ENCODE data around the gene ARHGEF11. TPM values are rescaled to one million over a fixed set of nuclear protein-coding genes. Genes with fewer than 3 reads are reported as not detected.

Gene ARHGEF11
- total and polyA plus RNA-seq, 9 of the 15 experiments (the other 6 are each of a cell fraction or from before 2014, with no cell fraction given) = 0.14 to 15.5 (median 9.0) TPM

DNA sequence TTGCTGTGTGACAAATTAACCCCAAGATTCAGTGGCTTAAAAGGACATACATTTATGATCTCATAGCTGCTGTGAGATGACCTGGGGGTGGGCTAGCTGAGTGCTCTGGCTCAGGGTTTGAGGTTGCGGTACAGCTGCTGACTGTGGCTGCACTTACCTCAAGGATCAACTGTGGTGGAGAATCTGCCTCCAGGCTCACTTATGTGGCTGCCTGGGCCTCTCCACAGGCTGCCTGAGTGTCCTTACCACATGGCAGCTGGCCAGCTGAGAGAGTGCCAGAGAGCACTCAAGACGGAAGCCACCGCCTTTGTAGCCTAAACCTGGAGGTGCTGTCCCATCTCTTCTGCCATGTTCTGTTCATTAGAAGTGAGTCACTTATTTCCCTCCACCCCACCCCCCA lies 119.4 kb downstream of the ARHGEF11 start (continued):
- TF ChIP-seq, protein P1, sequence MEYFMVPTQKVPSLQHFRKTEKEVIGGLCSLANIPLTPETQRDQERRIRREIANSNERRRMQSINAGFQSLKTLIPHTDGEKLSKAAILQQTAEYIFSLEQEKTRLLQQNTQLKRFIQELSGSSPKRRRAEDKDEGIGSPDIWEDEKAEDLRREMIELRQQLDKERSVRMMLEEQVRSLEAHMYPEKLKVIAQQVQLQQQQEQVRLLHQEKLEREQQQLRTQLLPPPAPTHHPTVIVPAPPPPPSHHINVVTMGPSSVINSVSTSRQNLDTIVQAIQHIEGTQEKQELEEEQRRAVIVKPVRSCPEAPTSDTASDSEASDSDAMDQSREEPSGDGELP (CRISPR knock-in tag; IDR thresholded peaks at IDR 0.05; ENCODE audit: borderline replicate concordance) = peak; percentile 76
- TF ChIP-seq NFIX (CRISPR knock-in tag; IDR thresholded peaks at IDR 0.05; ENCODE audit: low read depth) = no peak

DNA sequence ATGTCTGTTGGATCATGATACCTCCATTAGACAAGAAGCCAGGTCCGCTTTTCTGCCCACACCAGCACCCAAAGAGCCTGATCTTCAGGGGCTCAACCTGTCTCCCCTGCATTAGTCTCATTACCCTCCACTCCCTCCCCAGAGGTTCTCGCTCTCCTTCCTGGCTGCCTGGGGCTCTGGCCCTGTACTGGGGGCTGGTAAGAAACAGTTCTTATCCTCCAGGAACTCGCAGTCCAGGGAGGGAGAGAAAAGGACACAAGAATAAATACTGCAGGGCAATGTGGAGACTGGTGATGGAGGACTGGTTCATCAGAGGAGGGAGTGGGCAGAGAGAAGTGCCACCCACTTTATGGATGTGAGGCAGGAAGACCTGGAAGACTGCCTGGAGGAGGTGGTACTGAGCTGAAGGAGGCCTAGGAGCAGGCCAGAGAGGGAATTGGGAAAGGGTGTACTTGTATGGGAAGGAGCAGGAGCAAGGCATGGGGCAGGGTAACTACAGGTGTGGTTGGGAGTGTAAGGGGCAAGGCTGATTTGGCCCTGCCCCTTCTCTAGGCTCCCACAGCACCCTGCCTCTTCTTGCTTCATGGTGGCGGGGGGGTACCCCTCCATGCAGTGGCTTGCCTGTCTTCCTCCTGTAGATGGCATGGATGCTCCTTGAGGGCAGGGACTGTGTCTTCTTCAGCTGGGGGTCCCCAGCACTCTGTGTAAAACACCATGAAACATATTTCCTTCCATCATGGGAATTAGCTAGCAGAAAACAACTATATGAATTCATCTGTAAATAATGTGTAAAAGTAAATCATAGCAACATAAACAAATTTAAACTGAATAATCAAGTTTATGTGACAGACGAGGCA lies 120.2 kb downstream of the ARHGEF11 start:
- ATAC-seq = no peak
- peaks cover 8 to 17% of the 10 kb centered on the region in 2 experiments; a peak in 3 of 5 replicates for H3K27me3 ChIP-seq (ENCODE audit: control insufficient read depth in 2 of 2, insufficient read depth in 2 of 2, low read length in 2 of 2)
- H3K4me3 ChIP-seq = no peak overlapping the region
- no TSS peak for BruUV-seq (replicated peaks)
- no peak for FAIRE-seq
- no peaks in the 10 kb centered on the region for H3K9me3 ChIP-seq (replicated peaks; ENCODE audit: control insufficient read depth, insufficient read depth, low read depth, low read length)
- peak overlapping the region; percentile 20 for H2AFZ ChIP-seq (ENCODE audit: low read depth, low read length)
- in situ Hi-C loops (cut with MboI) = loop anchor here (5.0 kb wide), 1 partner anchor 33 kb away; the partner anchor contains the start of gene PEAR1
- peak overlapping the region; percentile 1; the same call in 1 of the 3 replicates for H3K27ac ChIP-seq (ENCODE audit: extremely low read depth, low read depth, low read length)
- peak overlapping the region in 1 of 2 experiments; percentile 67; a peak in 1 of 4 replicates for H3K9ac ChIP-seq (ENCODE audit: insufficient read depth in 1 of 2, low read depth in 2 of 2, low read length in 2 of 2)
- H3K4me1 ChIP-seq (replicated peaks in 1 of 2; ENCODE audit: control insufficient read depth in 2 of 2, insufficient read depth in 2 of 2, low read length in 2 of 2) = peaks cover 24 to 39% of the 10 kb centered on the region in 2 experiments
- 66% methylated on average over 4 of the region's 5 CpGs for WGBS (ENCODE audit: insufficient coverage, low coverage, missing lambda C conversion rate)
- H3K36me3 ChIP-seq (ENCODE audit: control insufficient read depth, insufficient read depth, low read length) = no peaks in the 10 kb centered on the region
- ChIA-PET CTCF (ENCODE audit: low intra/inter-chr PET ratio) (interaction anchor here (0.6 kb wide), 1 partner anchor 310 kb away, joined by 3 read pairs; no protein-coding TSS in a partner anchor), POLR2A (interaction anchor here (0.7 to 1.6 kb wide), 2 partner anchors 69 to 267 kb away, joined by 3 to 4 read pairs; no protein-coding TSS in a partner anchor)
- intact Hi-C loops (cut with micrococcal nuclease) = loop anchor here (5.0 kb wide), 2 partner anchors 47 to 232 kb away; no protein-coding TSS in a partner anchor
- H4K20me1 ChIP-seq (replicated peaks; ENCODE audit: control insufficient read depth, insufficient read depth, low read length) = no peaks in the 10 kb centered on the region
- no peaks in the 10 kb centered on the region for H3K9me1 ChIP-seq (ENCODE audit: control insufficient read depth, insufficient read depth, low read length)
- H3K4me2 ChIP-seq (ENCODE audit: insufficient read depth, low read length) = no peak overlapping the region
- H3K79me2 ChIP-seq (ENCODE audit: control insufficient read depth, insufficient read depth, low read length) = no peaks in the 10 kb centered on the region
- DNase-seq (ENCODE audit: extremely low read depth in 1 of 4, low spot score in 3 of 4) = no peak
- TF ChIP-seq TBP (optimal IDR thresholded peaks at IDR 0.05; ENCODE audit: low read depth, low read length) = no peak
- TF ChIP-seq NR2F6 (CRISPR knock-in tag; IDR thresholded peaks at IDR 0.05) = no peak
- no peak for TF ChIP-seq ETV6 (IDR thresholded peaks at IDR 0.05; ENCODE audit: borderline replicate concordance in 1 of 2, low read depth in 2 of 2, low read length in 1 of 2)
- TF ChIP-seq ETV6 (CRISPR knock-in tag; IDR thresholded peaks at IDR 0.05; ENCODE audit: borderline replicate concordance) = no peak
- TF ChIP-seq BCOR (IDR thresholded peaks at IDR 0.05) = peak; percentile 96
- no peak for TF ChIP-seq ZNF764 (CRISPR knock-in tag; IDR thresholded peaks at IDR 0.05; ENCODE audit: low read depth)
- TF ChIP-seq, protein P2, sequence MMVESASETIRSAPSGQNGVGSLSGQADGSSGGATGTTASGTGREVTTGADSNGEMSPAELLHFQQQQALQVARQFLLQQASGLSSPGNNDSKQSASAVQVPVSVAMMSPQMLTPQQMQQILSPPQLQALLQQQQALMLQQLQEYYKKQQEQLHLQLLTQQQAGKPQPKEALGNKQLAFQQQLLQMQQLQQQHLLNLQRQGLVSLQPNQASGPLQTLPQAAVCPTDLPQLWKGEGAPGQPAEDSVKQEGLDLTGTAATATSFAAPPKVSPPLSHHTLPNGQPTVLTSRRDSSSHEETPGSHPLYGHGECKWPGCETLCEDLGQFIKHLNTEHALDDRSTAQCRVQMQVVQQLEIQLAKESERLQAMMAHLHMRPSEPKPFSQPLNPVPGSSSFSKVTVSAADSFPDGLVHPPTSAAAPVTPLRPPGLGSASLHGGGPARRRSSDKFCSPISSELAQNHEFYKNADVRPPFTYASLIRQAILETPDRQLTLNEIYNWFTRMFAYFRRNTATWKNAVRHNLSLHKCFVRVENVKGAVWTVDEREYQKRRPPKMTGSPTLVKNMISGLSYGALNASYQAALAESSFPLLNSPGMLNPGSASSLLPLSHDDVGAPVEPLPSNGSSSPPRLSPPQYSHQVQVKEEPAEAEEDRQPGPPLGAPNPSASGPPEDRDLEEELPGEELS (CRISPR knock-in tag; IDR thresholded peaks at IDR 0.05; ENCODE audit: borderline replicate concordance) = no peak
- peak; percentile 9 for TF ChIP-seq ZNF146 (CRISPR knock-in tag; IDR thresholded peaks at IDR 0.05; ENCODE audit: unreplicated experiment)
- TF ChIP-seq ZFP36 (IDR thresholded peaks at IDR 0.05; ENCODE audit: low read depth, low read length, partially characterized antibody) = peak; percentile 96
- TF ChIP-seq LEF1 (IDR thresholded peaks at IDR 0.05) = no peak
- TF ChIP-seq MBD2 (IDR thresholded peaks at IDR 0.05; ENCODE audit: borderline replicate concordance, low read depth) = no peak
- TF ChIP-seq HDGF (IDR thresholded peaks at IDR 0.05) = 0 out of 2 replicates have a peak, but pooled peaks have one; percentile 25
- no peak for TF ChIP-seq JUNB (CRISPR knock-in tag; conservative IDR thresholded peaks at IDR 0.05)
- TF ChIP-seq ZNF175 (CRISPR knock-in tag; IDR thresholded peaks at IDR 0.05; ENCODE audit: low read depth) = no peak
- TF ChIP-seq SMARCA5 (IDR thresholded peaks at IDR 0.05) = peak; percentile 79

Measured in K562 (cell line).